Common myeloid progenitor, CD34-positive (primary cell): ENCODE measurements around the gene TARDBP.

Experiments
- CTCF ChIA-PET: fragments of 350-600 bp; sonication (Branson Sonifier 250); formaldehyde crosslinking; loops from one replicate; lab custom pipeline; 2021; ENCODE audit warnings: antibody characterized with exemption; lab: Charles Lee
- POLR2A ChIA-PET: fragments of 350-600 bp; sonication (Branson Sonifier 250); formaldehyde crosslinking; loops from one replicate; lab custom pipeline; 2021; ENCODE audit warnings: antibody characterized with exemption; lab: Charles Lee
- DNase-seq, 3 donors: peaks; one replicate each; pipeline versions ENCODE4 v3.0.0 to v3.0.0-alpha.2; 2013
- H3K27ac ChIP-seq, 2 experiments: 1 replicate in 1 of 2; 2 replicates in 1 of 2; pipeline ENCODE4 v1.7.0; 2013; ENCODE audit warnings: inconsistent platforms in 2 of 2, low read length in 2 of 2, mild to moderate bottlenecking in 2 of 2, low read depth in 1 of 2, moderate library complexity in 1 of 2; ENCODE audit not compliant: severe bottlenecking in 2 of 2, insufficient read depth in 1 of 2, poor library complexity in 1 of 2
- H3K27me3 ChIP-seq, 5 experiments: replicated peaks in 2 of 5; 1 replicate in 3 of 5; 2 replicates in 2 of 5; pipeline versions ENCODE4 v1.6.1 to v1.7.0; 2013; ENCODE audit warnings: low read length in 4 of 5, mild to moderate bottlenecking in 2 of 5, moderate library complexity in 2 of 5, inconsistent platforms in 1 of 5; ENCODE audit not compliant: insufficient read depth in 5 of 5, control insufficient read depth in 4 of 5
- H3K36me3 ChIP-seq, 4 experiments: 1 replicate in 2 of 4; 2 replicates in 2 of 4; pipeline versions ENCODE4 v1.6.1 to v1.7.0; 2013; ENCODE audit warnings: low read length in 3 of 4, control low read depth in 1 of 4, mild to moderate bottlenecking in 1 of 4; ENCODE audit not compliant: control insufficient read depth in 4 of 4, insufficient read depth in 4 of 4
- H3K4me1 ChIP-seq, 4 experiments: 1 replicate in 3 of 4; 2 replicates in 1 of 4; pipeline versions ENCODE4 v1.6.1 to v1.7.1; 2013; ENCODE audit warnings: low read length in 3 of 4, mild to moderate bottlenecking in 3 of 4, control low read depth in 1 of 4, inconsistent platforms in 1 of 4, moderate library complexity in 1 of 4; ENCODE audit not compliant: control insufficient read depth in 4 of 4, insufficient read depth in 4 of 4; ENCODE audit errors: control extremely low read depth in 1 of 4
- H3K4me3 ChIP-seq, 7 experiments: 1 replicate in 4 of 7; 2 replicates in 3 of 7; pipeline versions ENCODE4 v1.5.1 to v1.7.0; 2013; ENCODE audit warnings: mild to moderate bottlenecking in 7 of 7, low read length in 6 of 7, moderate library complexity in 6 of 7, inconsistent platforms in 2 of 7, low read depth in 2 of 7, control low read depth in 1 of 7; ENCODE audit not compliant: insufficient read depth in 4 of 7, control insufficient read depth in 1 of 7; ENCODE audit errors: extremely low read depth in 1 of 7
- H3K9me3 ChIP-seq, 5 experiments: 1 replicate in 4 of 5; 2 replicates in 1 of 5; pipeline versions ENCODE4 v1.6.1 to v1.7.1; 2013; ENCODE audit warnings: low read length in 4 of 5, mild to moderate bottlenecking in 2 of 5, inconsistent platforms in 1 of 5, low read depth in 1 of 5, moderate library complexity in 1 of 5; ENCODE audit not compliant: control insufficient read depth in 4 of 5, insufficient read depth in 2 of 5; ENCODE audit errors: control extremely low read depth in 1 of 5
- WGBS: methylation state at CpG from one replicate; pipeline ENCODE4 v1.1.5; 2013; ENCODE audit not compliant: insufficient coverage; 5-methylcytosine and 5-hydroxymethylcytosine counted together

Gene TARDBP

GRCh38 chr1:10973552-10973951 is 38.9 kb upstream of the TARDBP start:
- no peaks in the 10 kb centered on the region for H3K36me3 ChIP-seq
- no peaks in the 10 kb centered on the region for H3K9me3 ChIP-seq
- POLR2A ChIA-PET, result no interaction called here
- WGBS, result 91% methylated on average over 8 of the region's 10 CpGs
- CTCF ChIA-PET, result interaction anchor here (0.6 kb wide), 1 partner anchor 1247 kb away, joined by 3 read pairs; no protein-coding TSS in a partner anchor
- H3K27me3 ChIP-seq, result peaks cover 0 to 2% (median 0%) of the 10 kb centered on the region in 5 experiments
- H3K4me1 ChIP-seq, result peaks cover 0 to 7% (median 0%) of the 10 kb centered on the region in 4 experiments
- no peak overlapping the region for H3K27ac ChIP-seq
- no peak overlapping the region for H3K4me3 ChIP-seq
- no peak for DNase-seq

GRCh38 chr1:10973956-10974881 is 38.2 kb upstream of the TARDBP start:
- Histone ChIP-seq H3K4me3 (no peak overlapping the region), H3K36me3 (no peaks in the 10 kb centered on the region), H3K27me3 (peaks cover 0 to 2% (median 0%) of the 10 kb centered on the region in 5 experiments), H3K9me3 (no peaks in the 10 kb centered on the region), H3K27ac (no peak overlapping the region), H3K4me1 (peaks cover 0 to 3% (median under 1%) of the 10 kb centered on the region in 4 experiments)
- POLR2A ChIA-PET, result no interaction called here
- WGBS, result 97% methylated on average over 17 of the region's 17 CpGs
- CTCF ChIA-PET, result no interaction called here
- DNase-seq, result no peak

GRCh38 chr1:10975567-10976326 is 36.7 kb upstream of the TARDBP start:
- H3K36me3 ChIP-seq, result no peaks in the 10 kb centered on the region
- H3K4me3 ChIP-seq, result no peak overlapping the region
- no peak overlapping the region for H3K27ac ChIP-seq
- 97% methylated on average over 15 of the region's 19 CpGs for WGBS
- peaks cover 0 to 12% (median 2%) of the 10 kb centered on the region in 5 experiments for H3K27me3 ChIP-seq
- peaks cover 0 to 11% (median 4%) of the 10 kb centered on the region in 4 experiments for H3K4me1 ChIP-seq
- POLR2A ChIA-PET, result no interaction called here
- no peaks in the 10 kb centered on the region for H3K9me3 ChIP-seq
- DNase-seq, result no peak
- CTCF ChIA-PET, result no interaction called here

- peaks cover 0 to 24% (median 2%) of the 10 kb centered on the region in 5 experiments for H3K27me3 ChIP-seq
- H3K4me1 ChIP-seq, result peaks cover 0 to 11% (median 4%) of the 10 kb centered on the region in 4 experiments
- H3K9me3 ChIP-seq, result no peaks in the 10 kb centered on the region
- ChIA-PET CTCF (interaction anchor here (0.6 to 1.1 kb wide), 3 partner anchors 13 to 315 kb away, joined by 3 read pairs; no protein-coding TSS in a partner anchor), POLR2A (no interaction called here)
- no peaks in the 10 kb centered on the region for H3K36me3 ChIP-seq
- H3K4me3 ChIP-seq, result no peak overlapping the region
- H3K27ac ChIP-seq, result no peak overlapping the region
- DNase-seq, result no peak
- whole genome bisulfite sequencing, result 69% methylated on average over 4 of the region's 4 CpGs
Observed at GRCh38 chr1:10978719-10979118, 33.7 kb upstream of the TARDBP start.

- ChIA-PET CTCF (interaction anchor here (1.0 to 1.1 kb wide), 2 partner anchors 14 to 15 kb away, joined by 3 read pairs; no protein-coding TSS in a partner anchor), POLR2A (no interaction called here)
- 76% methylated on average over 10 of the region's 13 CpGs for WGBS
- Histone ChIP-seq H3K4me3 (no peak overlapping the region), H3K9me3 (no peaks in the 10 kb centered on the region), H3K4me1 (peaks cover 0 to 11% (median 4%) of the 10 kb centered on the region in 4 experiments), H3K27ac (no peak overlapping the region), H3K36me3 (no peaks in the 10 kb centered on the region), H3K27me3 (peaks cover 0 to 24% (median 2%) of the 10 kb centered on the region in 5 experiments)
- DNase-seq, result peak in 2 of 3 donors; percentile 43 to 58
Observed at GRCh38 chr1:10979483-10979920, 33.0 kb upstream of the TARDBP start.

GRCh38 chr1:10980094-10980577 is 32.3 kb upstream of the TARDBP start:
- Histone ChIP-seq H3K27ac (no peak overlapping the region), H3K9me3 (no peaks in the 10 kb centered on the region), H3K27me3 (peaks cover 0 to 24% (median 2%) of the 10 kb centered on the region in 5 experiments), H3K36me3 (no peaks in the 10 kb centered on the region), H3K4me3 (peak overlapping the region in 2 of 7 experiments; percentile 6 to 37), H3K4me1 (peaks cover 0 to 11% (median 4%) of the 10 kb centered on the region in 4 experiments)
- CTCF ChIA-PET, result interaction anchor here (1.1 kb wide), 1 partner anchor 15 kb away, joined by 3 read pairs; no protein-coding TSS in a partner anchor
- 35% methylated on average over 12 of the region's 15 CpGs for WGBS
- POLR2A ChIA-PET, result no interaction called here
- peak in 2 of 3 donors; percentile 37 to 47 for DNase-seq
